Kidney epithelial cell (primary cell): ENCODE measurements around the gene CCDC184. TPM values are rescaled to one million over a fixed set of nuclear protein-coding genes. Genes with fewer than 3 reads are reported as not detected.

Source experiments
- DNase-seq: peaks from one replicate; pipeline ENCODE4 v3.0.0-alpha.2; 2010; ENCODE audit warnings: low read depth
- H3K27me3 ChIP-seq: 2 replicates; pipeline ENCODE4 v1.6.0; 2011; ENCODE audit warnings: low read length; ENCODE audit not compliant: control insufficient read depth, insufficient read depth
- H3K36me3 ChIP-seq: 2 replicates; pipeline ENCODE4 v1.5.1; 2011; ENCODE audit warnings: low read length; ENCODE audit not compliant: control insufficient read depth, insufficient read depth
- H3K4me3 ChIP-seq: 2 replicates; pipeline ENCODE4 v1.5.1; 2011; ENCODE audit warnings: low read depth, mild to moderate bottlenecking, control low read depth, low read length
- CTCF ChIP-seq: IDR thresholded peaks from 2 replicates; pipeline ENCODE4 v1.5.1; 2011; ENCODE audit warnings: mild to moderate bottlenecking, moderate library complexity, low read length, control low read depth, inconsistent platforms; ENCODE audit not compliant: insufficient read depth, poor library complexity, severe bottlenecking
- total RNA-seq: library from RNA; depleted of rRNA; stranded (reverse); fragments of >200 nt; gene quantifications from 2 replicates; pipeline ENCODE4 v1.2.3, GENCODE V29; 2015

Gene CCDC184
- total RNA-seq, 1 donor from 2014 or later = 0.21 TPM

GRCh38 chr12:48180857-48181495 lies 2.5 kb upstream of the CCDC184 start:
- no peak for TF ChIP-seq CTCF
- H3K36me3 ChIP-seq = no peaks in the 10 kb centered on the region
- DNase-seq = no peak
- no peak overlapping the region for H3K4me3 ChIP-seq
- H3K27me3 ChIP-seq = peaks cover 41% of the 10 kb centered on the region

GRCh38 chr12:48182631-48183030 lies 813 bp upstream of the CCDC184 start:
- no peak for DNase-seq
- peak overlapping the region; percentile 54 for H3K4me3 ChIP-seq
- H3K36me3 ChIP-seq = no peaks in the 10 kb centered on the region
- TF ChIP-seq CTCF = no peak
- peaks cover 41% of the 10 kb centered on the region for H3K27me3 ChIP-seq

- TF ChIP-seq CTCF = no peak
- Histone ChIP-seq H3K27me3 (peaks cover 44% of the 10 kb centered on the region), H3K4me3 (peak overlapping the region; percentile 54), H3K36me3 (no peaks in the 10 kb centered on the region)
- no peak for DNase-seq
These were observed 568 bp downstream of the CCDC184 start for GRCh38 chr12:48183876-48184548.

- DNase-seq = no peak
- no peak for TF ChIP-seq CTCF
- Histone ChIP-seq H3K4me3 (no peak overlapping the region), H3K36me3 (no peaks in the 10 kb centered on the region), H3K27me3 (peaks cover 44% of the 10 kb centered on the region)
These were observed 1.1 kb downstream of the CCDC184 start for GRCh38 chr12:48184549-48184922.

- no peak overlapping the region for H3K4me3 ChIP-seq
- no peak for TF ChIP-seq CTCF
- DNase-seq = no peak
- peaks cover 45% of the 10 kb centered on the region for H3K27me3 ChIP-seq
- H3K36me3 ChIP-seq = no peaks in the 10 kb centered on the region
These were observed 1.9 kb downstream of the CCDC184 start for GRCh38 chr12:48185181-48185919.
